GM20000 (cell line): ENCODE results near the gene CBLB.

Experiments
- DNase-seq: peaks from one replicate; pipeline ENCODE4 v3.0.0; 2012; ENCODE audit warnings: low spot score
- CTCF ChIP-seq: IDR thresholded peaks from 2 replicates; pipeline ENCODE4 v1.5.1; 2012; ENCODE audit warnings: mild to moderate bottlenecking, control low read depth; ENCODE audit errors: extremely low read depth, missing control alignments

The CBLB gene

GRCh38 chr3:105906836-105907235, 38.0 kb upstream of the CBLB start:
- TF ChIP-seq CTCF = no peak
- no peak for DNase-seq

GRCh38 chr3:105906345-105906744, 37.5 kb upstream of the CBLB start:
- no peak for TF ChIP-seq CTCF
- DNase-seq = no peak

GRCh38 chr3:105905328-105905727, 36.5 kb upstream of the CBLB start:
- TF ChIP-seq CTCF = no peak
- no peak for DNase-seq

- no peak for DNase-seq
Observed at GRCh38 chr3:105904678-105905284, 36.0 kb upstream of the CBLB start.

GRCh38 chr3:105904251-105904650, 35.4 kb upstream of the CBLB start:
- DNase-seq = no peak
- no peak for TF ChIP-seq CTCF

More at GRCh38 chr3:105904678-105905284, 36.0 kb upstream of the CBLB start:
- no peak for TF ChIP-seq CTCF

- no peak for DNase-seq
- no peak for TF ChIP-seq CTCF
Observed at GRCh38 chr3:105899516-105899915, 30.7 kb upstream of the CBLB start.

GRCh38 chr3:105891101-105891500, 22.3 kb upstream of the CBLB start:
- no peak for DNase-seq
- no peak for TF ChIP-seq CTCF
